HepG2 (cell line): ENCODE results near the gene IFT22. TPM values are rescaled to one million over a fixed set of nuclear protein-coding genes. Genes with fewer than 3 reads are reported as not detected.

ENCODE experiments used
- AGO2 ChIP-seq: fragments of 200-400 bp; formaldehyde crosslinking; optimal IDR thresholded peaks from 2 replicates; pipeline ENCODE3; 2017; ENCODE audit warnings: mild to moderate bottlenecking, low read depth, low read length, moderate library complexity
- HNRNPK ChIP-seq: fragments of 200-400 bp; formaldehyde crosslinking; IDR thresholded peaks from 2 replicates; pipeline ENCODE4 v1.6.1; 2018; ENCODE audit warnings: low read length, low read depth, moderate library complexity, mild to moderate bottlenecking; ENCODE audit not compliant: poor library complexity, severe bottlenecking
- NFKB2 ChIP-seq: sonication (generic); formaldehyde crosslinking; IDR thresholded peaks from 2 replicates; pipeline ENCODE4 v1.4.0; 2020; ENCODE audit warnings: missing genetic modification reagents, borderline replicate concordance
- NR2F6 ChIP-seq, 2 experiments: IDR thresholded peaks; 2 replicates each; pipeline ENCODE4 v1.6.1; 2016; ENCODE audit warnings: antibody characterized with exemption in 1 of 2, mild to moderate bottlenecking in 1 of 2
- RBM39 ChIP-seq: fragments of 200-400 bp; formaldehyde crosslinking; IDR thresholded peaks from one replicate; pipeline ENCODE4 v1.6.1; 2018; ENCODE audit warnings: antibody characterized with exemption, mild to moderate bottlenecking, low read depth, low read length; ENCODE audit not compliant: poor library complexity, severe bottlenecking
- SAP130 ChIP-seq: IDR thresholded peaks from 2 replicates; pipeline ENCODE4 v1.6.1; 2016; ENCODE audit warnings: low read depth
- SETDB1 ChIP-seq: sonication (generic); formaldehyde crosslinking; IDR thresholded peaks from 2 replicates; pipeline ENCODE4 v1.5.1; 2020; ENCODE audit warnings: missing genetic modification reagents, mild to moderate bottlenecking, borderline replicate concordance
- TSC22D2 ChIP-seq: sonication (generic); formaldehyde crosslinking; IDR thresholded peaks from 2 replicates; pipeline ENCODE4 v1.5.1; 2020; ENCODE audit warnings: missing genetic modification reagents, mild to moderate bottlenecking, borderline replicate concordance
- ZBTB7B ChIP-seq: sonication (generic); formaldehyde crosslinking; IDR thresholded peaks from 2 replicates; pipeline ENCODE4 v1.4.0; 2020; ENCODE audit warnings: missing genetic modification reagents
- ZFY ChIP-seq: sonication (generic); formaldehyde crosslinking; IDR thresholded peaks from 2 replicates; pipeline ENCODE4 v1.4.0; 2020; ENCODE audit warnings: missing genetic modification reagents
- ZNF225 ChIP-seq: sonication (generic); formaldehyde crosslinking; IDR thresholded peaks from 2 replicates; pipeline ENCODE4 v1.4.0; 2020; ENCODE audit warnings: mild to moderate bottlenecking, missing genetic modification reagents
- ZNF605 ChIP-seq: sonication (generic); formaldehyde crosslinking; IDR thresholded peaks from 2 replicates; pipeline ENCODE4 v1.8.0; 2022; ENCODE audit warnings: mild to moderate bottlenecking, missing genetic modification reagents
- ZNF674 ChIP-seq: sonication (generic); formaldehyde crosslinking; IDR thresholded peaks from 2 replicates; pipeline ENCODE4 v1.5.0; 2020; ENCODE audit warnings: low read depth, mild to moderate bottlenecking, missing genetic modification reagents
- ZNF687 ChIP-seq: sonication (generic); formaldehyde crosslinking; IDR thresholded peaks from 2 replicates; pipeline ENCODE4 v1.5.1; 2020; ENCODE audit warnings: mild to moderate bottlenecking, missing genetic modification reagents, moderate library complexity
- ZSCAN22 ChIP-seq: sonication (generic); formaldehyde crosslinking; IDR thresholded peaks from 2 replicates; pipeline ENCODE4 v1.4.0; 2020; ENCODE audit warnings: mild to moderate bottlenecking, missing genetic modification reagents
- polyA plus RNA-seq, 8 experiments: library from polyadenylated mRNA; depleted of rRNA in 3 of 8; stranded (reverse) in 7 of 8; unstranded in 1 of 8; fragments of >200 nt; fragmentation: Illumina TruSeq in 4 of 8; extraction: Trizol in 4 of 8; gene quantifications; 2 replicates each; pipeline versions ENCODE4 v1.2.1 to v1.2.3, GENCODE V29; 2011 to 2016; ENCODE audit warnings: low read depth in 4 of 8, missing spikeins in 1 of 8, mixed read lengths in 1 of 8; ENCODE audit not compliant: insufficient read depth in 1 of 8
- total RNA-seq, 5 experiments: library from RNA; depleted of rRNA; stranded (reverse); fragments of >200 nt; fragmentation: Illumina TruSeq; extraction: Trizol; gene quantifications; 2 replicates each; pipeline ENCODE4 v1.2.3, GENCODE V29; 2016; ENCODE audit warnings: low read depth in 1 of 5
- TF ChIP-seq, protein P1 (sequence below), 2 experiments: fragments of 450-650 bp in 1 of 2; sonication (generic) in 1 of 2; formaldehyde crosslinking in 1 of 2; IDR thresholded peaks; 2 replicates each; pipeline versions ENCODE4 v1.6.1 to v1.8.0; 2016 to 2022; ENCODE audit warnings: antibody characterized with exemption in 1 of 2, mild to moderate bottlenecking in 1 of 2, missing genetic modification reagents in 1 of 2

Gene IFT22
- total and polyA plus RNA-seq, 2 of the 13 experiments (the other 11 are each of a cell fraction or from before 2014, with no cell fraction given) = 8.9 to 14.5 TPM

DNA sequence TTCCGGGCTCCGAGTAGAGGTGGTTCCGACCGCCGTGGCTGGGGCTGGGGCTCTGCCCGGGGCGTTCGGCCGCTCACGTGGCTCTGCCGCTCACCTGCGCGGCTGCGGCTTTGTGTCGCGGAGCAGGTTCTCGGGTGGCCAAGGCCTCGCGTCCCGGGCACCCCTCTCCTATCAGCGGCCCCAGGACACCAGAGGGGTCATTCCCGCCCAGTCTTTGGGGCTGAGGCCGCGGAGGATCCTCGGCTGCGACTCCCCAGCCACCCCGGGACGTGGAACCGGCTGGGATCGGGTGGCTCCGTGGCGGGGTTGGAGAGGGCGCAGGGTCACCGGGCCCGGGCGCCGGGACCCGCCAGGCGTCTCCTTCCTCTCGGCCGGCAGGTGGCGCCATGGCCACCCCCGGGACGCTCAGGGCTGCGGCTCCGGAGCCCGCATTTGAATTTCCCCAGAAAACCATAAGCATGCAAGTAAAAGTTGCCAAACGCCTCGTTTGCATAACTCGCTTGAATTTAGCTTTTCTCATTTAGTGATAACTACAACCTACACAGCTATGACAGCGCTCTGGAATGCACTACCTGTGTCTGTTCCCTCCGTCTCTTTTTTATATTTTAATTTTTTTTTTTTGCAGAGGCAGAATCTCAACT lies 42.2 kb upstream of the IFT22 start (continued):
- TF ChIP-seq, protein P1, sequence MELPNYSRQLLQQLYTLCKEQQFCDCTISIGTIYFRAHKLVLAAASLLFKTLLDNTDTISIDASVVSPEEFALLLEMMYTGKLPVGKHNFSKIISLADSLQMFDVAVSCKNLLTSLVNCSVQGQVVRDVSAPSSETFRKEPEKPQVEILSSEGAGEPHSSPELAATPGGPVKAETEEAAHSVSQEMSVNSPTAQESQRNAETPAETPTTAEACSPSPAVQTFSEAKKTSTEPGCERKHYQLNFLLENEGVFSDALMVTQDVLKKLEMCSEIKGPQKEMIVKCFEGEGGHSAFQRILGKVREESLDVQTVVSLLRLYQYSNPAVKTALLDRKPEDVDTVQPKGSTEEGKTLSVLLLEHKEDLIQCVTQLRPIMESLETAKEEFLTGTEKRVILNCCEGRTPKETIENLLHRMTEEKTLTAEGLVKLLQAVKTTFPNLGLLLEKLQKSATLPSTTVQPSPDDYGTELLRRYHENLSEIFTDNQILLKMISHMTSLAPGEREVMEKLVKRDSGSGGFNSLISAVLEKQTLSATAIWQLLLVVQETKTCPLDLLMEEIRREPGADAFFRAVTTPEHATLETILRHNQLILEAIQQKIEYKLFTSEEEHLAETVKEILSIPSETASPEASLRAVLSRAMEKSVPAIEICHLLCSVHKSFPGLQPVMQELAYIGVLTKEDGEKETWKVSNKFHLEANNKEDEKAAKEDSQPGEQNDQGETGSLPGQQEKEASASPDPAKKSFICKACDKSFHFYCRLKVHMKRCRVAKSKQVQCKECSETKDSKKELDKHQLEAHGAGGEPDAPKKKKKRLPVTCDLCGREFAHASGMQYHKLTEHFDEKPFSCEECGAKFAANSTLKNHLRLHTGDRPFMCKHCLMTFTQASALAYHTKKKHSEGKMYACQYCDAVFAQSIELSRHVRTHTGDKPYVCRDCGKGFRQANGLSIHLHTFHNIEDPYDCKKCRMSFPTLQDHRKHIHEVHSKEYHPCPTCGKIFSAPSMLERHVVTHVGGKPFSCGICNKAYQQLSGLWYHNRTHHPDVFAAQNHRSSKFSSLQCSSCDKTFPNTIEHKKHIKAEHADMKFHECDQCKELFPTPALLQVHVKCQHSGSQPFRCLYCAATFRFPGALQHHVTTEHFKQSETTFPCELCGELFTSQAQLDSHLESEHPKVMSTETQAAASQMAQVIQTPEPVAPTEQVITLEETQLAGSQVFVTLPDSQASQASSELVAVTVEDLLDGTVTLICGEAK (IDR thresholded peaks at IDR 0.05) = no peak
- TF ChIP-seq, protein P1 (CRISPR knock-in tag; IDR thresholded peaks at IDR 0.05) = no peak
- peak; percentile 48 for TF ChIP-seq ZFY
- TF ChIP-seq NR2F6 (IDR thresholded peaks at IDR 0.05) = no peak
- TF ChIP-seq NR2F6 (CRISPR knock-in tag; IDR thresholded peaks at IDR 0.05) = peak; percentile 62; the same call in 1 of the 2 replicates
- TF ChIP-seq RBM39 = peak; percentile 51
- TF ChIP-seq ZSCAN22 = no peak
- TF ChIP-seq HNRNPK = peak; percentile 81
- TF ChIP-seq ZNF687 = peak; percentile 74
- TF ChIP-seq SAP130 (CRISPR knock-in tag) = peak; percentile 25; the same call in 1 of the 2 replicates
- TF ChIP-seq ZNF225 = peak; percentile 34; the same call in 1 of the 2 replicates
- peak; percentile 77 for TF ChIP-seq AGO2
- TF ChIP-seq ZBTB7B = peak; percentile 55; the same call in 1 of the 2 replicates
- no peak for TF ChIP-seq TSC22D2 (CRISPR knock-in tag)
- no peak for TF ChIP-seq ZNF674
- peak; percentile 48; the same call in 1 of the 2 replicates for TF ChIP-seq NFKB2
- TF ChIP-seq ZNF605 (CRISPR knock-in tag) = 0 out of 2 replicates have a peak, but pooled peaks have one; percentile 14
- TF ChIP-seq SETDB1 = no peak
